HG02623 (cell line): ENCODE results near the gene LIPG.
"Not testable (repeated sequence)": the region's sequence is repeated elsewhere in the genome, so short reads cannot be mapped to it uniquely, and the experiment has no call there.

ENCODE experiments used
- ATAC-seq: cut with Tn5 transposase; IDR thresholded peaks from one replicate; pipeline ENCODE4 v1.9.1; 2021; ENCODE audit warnings: moderate library complexity; ENCODE audit not compliant: unreplicated experiment

Gene LIPG

GRCh38 chr18:49561289-49562193 is at the start of gene LIPG:
Gene LIPG (plus strand): TSS chr18:49562057. CDS start chr18:49562309, 252 bp downstream.
- no peak for ATAC-seq

DNA sequence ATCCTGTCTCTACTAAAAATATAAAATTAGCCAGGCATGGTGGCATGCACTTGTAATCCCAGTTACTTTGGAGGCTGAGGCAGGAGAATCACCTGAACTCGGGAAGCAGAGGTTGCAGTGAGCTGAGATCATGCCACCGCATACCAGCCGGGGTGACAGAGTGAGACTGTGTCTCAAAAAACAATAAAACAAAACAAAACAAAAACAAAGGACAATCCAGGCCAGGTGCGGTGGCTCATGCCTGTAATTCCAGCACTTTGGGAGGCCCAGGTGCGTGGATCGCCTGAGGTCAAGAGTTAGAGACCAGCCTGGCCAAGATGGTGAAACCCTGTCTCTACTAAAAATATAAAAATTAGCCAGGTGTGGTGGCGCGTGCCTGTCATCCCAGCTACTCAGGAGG is 49.0 kb upstream of the LIPG start:
- not testable (repeated sequence) for ATAC-seq

DNA sequence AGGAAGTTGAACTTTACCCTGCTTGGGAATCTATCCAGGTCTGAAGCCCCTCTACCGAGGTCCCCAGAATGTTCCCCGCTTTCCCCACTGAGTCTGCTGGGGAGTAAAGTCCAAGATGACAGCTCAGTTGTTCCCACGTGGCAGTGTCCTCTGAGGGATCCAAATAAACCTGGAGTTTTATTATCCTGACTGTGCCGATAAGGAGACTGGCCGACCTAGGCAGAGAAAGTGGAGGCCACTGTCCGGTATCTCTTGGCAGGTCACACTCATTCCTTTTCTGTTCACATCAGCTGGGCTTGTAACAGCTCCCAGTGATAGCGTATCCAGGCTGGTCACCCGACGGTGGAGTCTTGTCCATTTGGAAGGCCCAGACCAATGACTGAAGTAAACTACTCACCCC is 47.3 kb upstream of the LIPG start:
- ATAC-seq: no peak

- not testable (repeated sequence) for ATAC-seq
These were observed 46.9 kb upstream of the LIPG start for GRCh38 chr18:49515003-49515402.

GRCh38 chr18:49515516-49515915 is 46.3 kb upstream of the LIPG start:
- ATAC-seq: no peak

GRCh38 chr18:49517483-49517882 is 44.4 kb upstream of the LIPG start:
- no peak for ATAC-seq

- ATAC-seq: no peak
These were observed 42.5 kb upstream of the LIPG start for GRCh38 chr18:49519101-49519971.

GRCh38 chr18:49520661-49521145 is 41.2 kb upstream of the LIPG start:
- ATAC-seq: no peak

GRCh38 chr18:49521216-49521835 is 40.5 kb upstream of the LIPG start:
- no peak for ATAC-seq

- not testable (repeated sequence) for ATAC-seq
These were observed 38.2 kb upstream of the LIPG start for GRCh38 chr18:49523580-49524093.

DNA sequence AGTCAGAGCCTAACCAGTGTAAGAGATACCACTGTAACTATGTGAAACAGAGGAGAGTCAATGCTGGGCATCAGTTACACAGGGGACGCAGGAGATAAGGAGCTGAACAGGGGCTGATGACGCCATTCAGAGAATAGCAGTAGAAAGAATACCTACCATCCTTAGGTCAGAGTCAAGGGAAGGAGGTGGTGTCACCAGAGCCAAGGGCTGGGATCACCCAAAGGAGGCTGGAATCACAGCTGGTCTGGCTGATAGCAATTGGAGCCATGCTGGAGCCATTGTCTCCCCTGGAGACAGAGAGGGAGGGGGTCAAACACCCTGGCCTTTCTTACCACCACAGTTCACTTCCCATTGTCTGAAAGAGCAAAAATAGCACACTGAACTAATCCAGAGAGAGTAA is 37.5 kb upstream of the LIPG start:
- no peak for ATAC-seq

GRCh38 chr18:49524951-49525350 is 36.9 kb upstream of the LIPG start:
- ATAC-seq: no peak

DNA sequence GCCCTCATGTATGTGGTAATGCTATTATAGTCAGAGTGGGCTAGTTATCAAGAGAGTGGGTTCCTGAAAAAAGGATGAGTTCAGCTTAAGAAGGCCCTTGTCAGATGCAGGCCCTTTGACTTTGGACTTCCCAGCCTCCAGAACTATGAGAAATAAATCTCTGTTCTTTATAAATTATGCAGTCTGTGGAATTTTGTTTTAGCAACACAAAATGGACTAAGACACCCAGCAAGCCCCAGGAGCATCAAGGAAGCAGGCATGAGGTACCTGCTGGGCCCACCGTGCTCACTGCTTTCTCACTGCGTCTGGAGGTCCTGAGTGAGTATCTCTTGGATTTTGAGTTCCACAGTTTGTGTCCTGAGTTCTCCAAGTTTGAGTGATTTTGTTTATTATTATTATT is 35.9 kb upstream of the LIPG start:
- no peak for ATAC-seq

DNA sequence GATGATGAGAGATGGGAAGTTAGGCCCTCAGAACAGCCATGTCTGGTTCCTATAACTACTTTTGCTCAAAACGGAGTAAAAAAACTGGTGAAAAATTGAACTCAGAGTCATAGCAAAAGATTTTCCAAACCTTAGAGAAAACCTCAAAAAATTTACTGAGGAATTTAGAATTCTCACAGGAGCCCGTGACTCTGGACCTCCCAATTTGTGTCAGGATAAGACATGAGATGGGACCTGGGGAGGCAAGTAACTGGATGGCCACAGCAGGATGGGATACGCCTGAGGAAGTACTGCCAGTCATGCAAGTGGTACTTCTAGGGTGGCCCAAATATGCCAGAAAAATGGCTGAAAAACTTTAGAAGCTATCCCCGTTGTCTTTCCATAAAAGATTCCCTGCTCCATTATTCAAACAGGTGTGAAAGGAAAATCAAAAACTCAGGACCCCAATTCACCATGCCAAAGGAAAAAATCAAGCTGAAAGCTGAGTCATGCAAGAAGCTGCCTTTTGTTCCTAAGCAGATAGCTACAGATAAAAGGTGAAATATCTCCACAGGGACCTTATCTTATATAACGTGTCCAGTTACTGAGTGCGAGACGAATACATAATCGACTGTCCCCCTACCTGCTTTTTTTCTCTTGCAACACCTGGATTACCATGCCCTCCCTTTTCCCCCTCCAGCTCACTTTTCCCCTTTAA is 34.1 kb upstream of the LIPG start:
- no peak for ATAC-seq

GRCh38 chr18:49529596-49529995 is 32.3 kb upstream of the LIPG start:
- no peak for ATAC-seq

DNA sequence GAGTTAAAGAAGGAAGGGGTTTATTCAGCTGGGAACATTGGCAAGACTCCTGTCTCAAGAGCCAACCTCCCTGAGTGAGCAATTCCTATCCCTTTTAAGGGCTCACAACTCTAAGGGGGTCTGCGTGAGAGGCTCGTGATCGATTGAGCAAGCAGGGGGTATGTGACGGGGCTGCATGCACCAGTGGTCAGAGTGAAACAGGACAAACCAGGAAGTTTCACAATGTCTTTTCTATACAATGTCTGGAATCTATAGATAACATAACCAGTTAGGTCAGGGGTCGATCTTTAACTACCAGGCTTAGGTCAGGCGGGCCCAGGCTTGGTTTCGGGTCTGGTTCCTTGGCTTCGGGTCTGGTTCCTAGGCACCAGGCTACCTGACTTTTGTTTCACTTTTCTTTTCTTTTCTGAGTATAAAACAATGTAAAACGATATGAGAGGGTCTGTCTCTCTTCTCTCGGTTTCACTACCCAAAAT is 30.1 kb upstream of the LIPG start:
- ATAC-seq: no peak

GRCh38 chr18:49534846-49535601 is 26.8 kb upstream of the LIPG start:
- ATAC-seq: no peak

DNA sequence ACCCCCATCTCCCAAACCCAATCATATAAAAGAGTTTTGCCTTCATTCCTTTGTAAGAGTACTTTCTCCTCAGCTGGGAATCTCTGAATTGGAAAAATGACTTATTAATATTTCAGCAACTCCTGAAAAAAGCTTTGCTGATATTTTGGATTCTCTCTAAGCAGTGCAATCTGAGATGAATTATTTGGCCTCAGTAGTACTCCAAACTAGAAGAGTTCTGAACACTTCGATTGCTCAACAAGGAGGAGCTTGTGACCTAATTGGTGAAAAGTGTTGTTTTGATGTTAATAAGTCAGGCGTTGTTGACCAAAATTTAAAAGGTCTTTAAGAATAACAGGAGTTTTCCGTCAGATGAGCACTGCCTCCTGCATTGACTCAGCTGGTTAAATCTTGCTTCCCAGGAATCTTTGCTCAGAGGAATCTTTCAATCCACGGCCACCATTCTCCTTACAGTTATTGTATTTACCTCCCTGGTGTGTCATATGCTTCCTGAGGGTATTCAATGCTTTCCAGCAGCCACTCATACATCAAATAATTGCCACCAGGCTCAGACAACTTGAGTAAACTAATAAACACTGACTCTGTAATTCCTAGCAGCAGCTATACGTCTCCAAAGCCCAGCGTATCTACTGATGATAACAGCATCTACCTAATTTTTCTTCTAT is 24.5 kb upstream of the LIPG start:
- ATAC-seq: no peak

DNA sequence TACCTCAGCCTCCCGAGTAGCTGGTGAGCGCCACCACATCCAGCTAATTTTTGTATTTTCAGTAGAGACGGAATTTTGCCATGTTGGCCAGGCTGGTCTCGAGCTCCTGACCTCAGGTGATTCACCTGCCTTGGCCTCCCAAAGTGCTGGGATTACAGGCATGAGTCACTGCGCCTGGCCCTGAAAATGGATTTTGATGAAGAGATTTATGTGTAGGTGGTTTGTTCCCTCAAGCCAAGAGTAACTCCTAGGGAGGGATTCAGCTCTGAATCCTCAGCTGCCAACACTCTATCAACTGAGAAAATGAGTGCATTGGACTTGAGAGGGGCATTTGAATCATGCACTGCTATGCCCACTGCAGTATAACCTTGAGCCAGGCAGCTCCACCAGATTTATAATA is 17.5 kb upstream of the LIPG start:
- no peak for ATAC-seq
